ENCODE results near the gene ADAM33.

Gene ADAM33

DNA sequence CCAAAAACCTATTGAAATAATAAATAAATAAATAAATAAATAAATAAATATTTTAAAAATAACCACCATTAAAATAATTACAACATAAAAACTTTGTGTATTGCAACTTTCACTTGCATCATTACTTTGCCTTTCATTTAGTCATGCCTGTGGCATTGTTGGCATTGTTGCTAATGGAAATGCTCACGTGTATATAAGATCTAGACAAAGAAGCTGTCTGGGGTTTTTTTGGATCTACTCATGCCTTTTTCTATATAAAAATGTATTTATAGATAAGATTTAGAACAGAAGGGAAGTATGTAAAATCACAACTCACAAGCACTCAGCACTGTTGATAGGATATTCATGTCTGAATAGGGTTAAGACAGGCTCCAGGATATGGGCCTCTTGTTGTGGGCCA lies 46.5 kb downstream of the ADAM33 start:
- no peak for DNase-seq

DNA sequence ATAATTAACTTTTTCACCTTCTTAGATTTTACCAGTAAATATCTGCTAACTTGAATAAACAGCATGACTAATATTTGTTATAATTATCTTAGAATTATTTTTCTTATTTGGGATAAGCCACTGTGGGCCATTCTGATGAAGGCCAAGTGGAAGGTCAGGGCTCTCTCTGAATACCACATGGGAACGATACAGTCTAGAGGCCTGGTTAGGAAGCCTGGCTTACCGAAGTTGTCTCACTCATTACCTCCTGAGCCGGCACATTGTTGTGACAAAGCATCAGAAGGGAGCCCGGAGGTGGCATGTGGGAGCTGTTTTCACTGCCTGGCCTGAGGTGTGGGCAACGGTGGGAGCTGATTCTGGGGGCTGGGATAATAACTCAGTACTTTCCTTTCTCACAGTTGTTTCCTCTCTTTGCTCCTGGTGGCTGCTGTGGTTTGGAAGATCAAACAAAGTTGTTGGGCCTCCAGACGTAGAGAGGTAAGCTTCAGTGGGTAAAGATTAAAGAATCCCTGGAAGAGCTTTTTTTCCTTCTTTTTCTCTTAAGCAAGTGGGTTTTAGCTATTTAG lies 47.8 kb downstream of the ADAM33 start:
- DNase-seq: no peak

DNA sequence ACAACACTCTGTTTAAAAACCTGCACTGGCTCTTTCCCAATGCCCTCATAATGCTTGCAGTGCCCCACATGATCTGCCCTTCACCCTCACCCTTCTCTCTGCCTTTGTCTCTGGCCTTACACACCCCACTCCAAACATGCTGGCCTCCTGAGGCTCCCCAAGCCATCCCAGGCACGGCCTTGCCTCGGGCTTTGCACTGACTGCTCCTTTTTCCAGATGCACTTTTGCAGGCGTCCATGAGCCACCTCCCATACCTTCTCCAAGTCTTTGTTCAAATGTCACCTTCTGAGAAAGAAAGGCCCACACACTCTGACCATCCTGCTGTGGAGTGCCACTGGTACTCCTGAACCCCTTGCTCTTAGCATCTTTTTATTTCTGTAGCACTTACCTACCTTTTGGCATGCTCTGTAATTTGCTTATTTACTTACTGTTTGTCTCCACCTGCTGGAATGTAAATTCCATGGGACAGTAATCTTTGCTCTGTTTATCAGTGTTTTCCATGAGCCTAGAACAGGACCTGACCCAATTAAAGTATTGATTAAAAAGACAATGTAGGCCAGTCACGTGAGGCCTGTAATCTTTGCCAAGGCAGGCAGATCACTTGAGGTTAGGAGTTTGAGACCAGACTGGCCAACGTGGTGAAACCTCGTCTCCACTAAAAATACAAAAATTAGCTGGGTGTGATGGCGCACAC lies 49.4 kb downstream of the ADAM33 start:
- DNase-seq: no peak

DNA sequence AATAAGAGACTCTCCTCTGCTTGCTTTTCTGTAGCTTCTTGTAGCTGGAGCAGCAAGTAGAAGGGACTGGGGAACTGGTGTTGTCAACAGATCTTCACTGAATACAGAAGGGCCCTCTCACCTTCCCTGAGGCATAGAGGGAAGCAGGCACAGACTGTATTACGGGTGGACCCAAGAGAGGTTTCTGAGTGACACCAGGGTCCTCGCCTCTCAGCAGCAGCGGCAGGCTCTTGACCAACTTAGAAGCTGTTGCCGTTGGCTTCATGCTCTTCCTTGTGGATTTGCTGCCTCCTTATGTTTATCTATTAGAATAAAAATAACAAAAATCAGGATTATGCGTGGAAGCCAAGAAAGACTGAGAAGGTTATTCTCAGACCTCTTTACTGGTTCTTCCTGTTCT lies 50.3 kb downstream of the ADAM33 start:
- DNase-seq: no peak

DNA sequence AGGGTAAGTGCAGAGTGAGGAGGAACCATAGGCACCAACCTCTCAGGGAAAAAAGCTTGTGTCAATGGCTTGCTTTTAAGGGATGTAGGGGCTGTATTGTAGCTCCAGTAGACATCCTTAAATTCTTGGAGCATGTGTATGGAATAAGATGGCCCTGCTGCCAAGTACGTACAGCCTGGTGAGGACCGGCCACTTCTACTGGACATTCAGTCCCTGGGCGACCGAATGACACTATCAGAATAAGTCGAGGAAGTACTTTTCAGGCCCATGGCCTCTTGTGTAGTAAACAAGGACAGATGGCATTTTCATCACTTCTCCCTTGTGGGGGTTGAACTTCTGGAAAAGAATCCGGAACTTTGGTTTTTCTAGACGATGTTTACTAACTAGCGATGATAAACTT lies 51.4 kb downstream of the ADAM33 start:
- DNase-seq: no peak

DNA sequence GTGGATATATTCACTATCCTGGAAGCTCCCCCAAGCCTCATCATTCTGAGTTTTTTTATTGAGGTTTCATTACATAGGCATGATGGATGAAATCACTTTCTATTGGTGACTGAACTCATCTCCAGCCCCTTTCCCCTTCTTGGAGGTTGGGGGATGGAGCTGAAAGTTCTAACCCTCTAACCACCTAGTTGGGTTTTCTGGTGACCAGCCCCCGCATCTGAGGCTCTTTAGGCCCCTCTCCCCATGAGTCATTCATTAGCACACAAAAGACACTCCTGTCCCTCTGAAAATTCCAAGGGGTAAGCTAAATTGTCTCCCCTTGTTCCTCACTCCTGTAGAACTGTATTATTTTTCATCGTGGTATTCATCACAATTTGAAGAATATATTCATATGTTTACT lies 51.9 kb downstream of the ADAM33 start:
- no peak for DNase-seq

- no peak for DNase-seq
Measured at GRCh38 chr20:3628502-3629314, 53.1 kb downstream of the ADAM33 start.

GRCh38 chr20:3627476-3627875 lies 54.3 kb downstream of the ADAM33 start:
- DNase-seq: no peak

DNA sequence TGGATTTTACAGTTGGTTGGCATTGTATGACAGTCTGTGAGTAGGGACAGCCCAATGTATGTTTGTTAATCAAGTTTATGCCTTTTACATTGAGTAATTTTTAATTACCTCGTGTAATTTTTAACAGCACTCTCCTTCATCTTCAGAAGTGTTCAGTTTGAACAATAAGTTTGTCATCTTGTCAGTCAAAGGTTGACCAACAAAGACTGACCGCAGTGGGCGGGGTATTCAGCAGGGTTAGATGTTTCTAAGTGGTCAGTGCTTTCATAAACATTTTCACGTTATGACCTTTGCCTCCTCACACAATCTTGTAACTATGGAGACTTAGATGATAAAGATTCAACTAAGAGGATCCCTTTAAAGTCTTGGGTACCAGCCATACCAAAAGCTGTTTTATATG lies 59.4 kb downstream of the ADAM33 start:
- DNase-seq: no peak

DNA sequence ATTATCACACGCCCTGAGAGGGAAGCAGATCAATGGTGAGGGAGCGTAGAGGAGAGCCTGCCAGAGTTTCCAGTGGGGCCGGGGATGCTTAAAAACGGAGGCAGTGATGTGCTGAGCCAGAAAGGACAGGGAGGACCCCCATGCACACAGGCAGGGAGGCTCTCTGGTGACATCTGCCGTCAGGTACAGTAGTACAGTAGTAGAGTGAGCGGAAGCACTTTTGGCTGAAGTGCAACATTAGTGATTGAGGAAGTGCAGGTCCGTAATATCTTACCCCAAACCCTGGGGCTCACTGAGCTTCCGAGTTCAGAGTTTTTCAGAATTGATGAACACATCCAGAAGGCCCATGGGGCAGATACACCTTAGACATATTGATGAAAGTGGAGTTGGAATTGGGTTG lies 60.7 kb downstream of the ADAM33 start:
- DNase-seq: no peak

Measured in GOT3 (cell line).